PC-9 (cell line): Measurements from ENCODE around the gene TCEA3.

Experiments used
- EZH2 ChIP-seq: fragments of 200-600 bp; sonication (generic); IDR thresholded peaks from 2 replicates; pipeline ENCODE4 v1.8.0; 2017; ENCODE audit warnings: antibody characterized with exemption, low read depth
- TF ChIP-seq, protein P1 (sequence below): fragments of 200-600 bp; sonication (generic); conservative IDR thresholded peaks from 2 replicates; pipeline ENCODE4 v1.6.1; 2017; ENCODE audit warnings: mixed run types, antibody characterized with exemption, mild to moderate bottlenecking, moderate library complexity

DNA sequence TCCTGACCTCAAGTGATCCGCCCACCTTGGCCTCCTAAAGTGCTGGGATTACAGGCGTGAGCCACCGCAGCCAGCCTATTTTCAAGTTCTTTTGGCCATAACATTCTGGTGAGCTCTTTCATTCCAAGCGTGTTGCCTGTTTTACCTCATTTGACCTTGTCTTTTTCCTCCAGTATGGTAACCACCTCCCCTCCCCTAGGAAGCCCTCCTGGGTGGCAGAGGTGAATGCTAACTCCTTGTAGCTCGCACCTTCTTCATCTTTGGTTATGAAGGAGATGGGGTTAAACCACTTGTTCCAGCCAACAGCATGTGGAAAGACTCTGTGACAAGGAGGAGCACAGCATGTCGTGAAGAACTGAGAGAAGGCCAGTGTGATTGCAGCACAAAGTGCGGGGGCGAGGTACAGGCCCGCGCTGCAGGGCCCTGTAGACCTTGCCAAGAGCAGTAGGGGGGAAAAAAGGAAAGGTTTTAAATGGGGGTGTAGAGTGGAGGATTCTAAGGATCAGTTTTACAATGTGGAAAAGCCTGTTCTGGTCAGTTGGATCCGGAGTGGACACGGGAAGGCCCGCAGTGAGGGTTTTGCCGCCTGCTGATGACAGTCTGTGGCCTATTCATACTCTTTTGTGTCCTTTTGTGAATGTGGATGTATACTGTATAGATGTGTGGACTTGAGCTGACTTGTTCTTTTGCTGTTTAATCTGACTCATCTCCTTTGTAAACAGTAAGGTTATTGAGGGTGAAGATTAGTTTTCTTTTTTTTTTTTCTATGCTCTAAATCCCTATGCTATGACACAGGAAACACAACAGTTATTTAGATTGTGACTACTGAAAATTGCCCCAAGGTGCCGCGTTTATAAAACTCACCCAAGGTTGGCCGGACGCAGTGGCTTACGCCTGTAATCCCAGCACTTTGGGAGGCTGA is 47.4 kb downstream of the TCEA3 start:
- TF ChIP-seq, protein P1, sequence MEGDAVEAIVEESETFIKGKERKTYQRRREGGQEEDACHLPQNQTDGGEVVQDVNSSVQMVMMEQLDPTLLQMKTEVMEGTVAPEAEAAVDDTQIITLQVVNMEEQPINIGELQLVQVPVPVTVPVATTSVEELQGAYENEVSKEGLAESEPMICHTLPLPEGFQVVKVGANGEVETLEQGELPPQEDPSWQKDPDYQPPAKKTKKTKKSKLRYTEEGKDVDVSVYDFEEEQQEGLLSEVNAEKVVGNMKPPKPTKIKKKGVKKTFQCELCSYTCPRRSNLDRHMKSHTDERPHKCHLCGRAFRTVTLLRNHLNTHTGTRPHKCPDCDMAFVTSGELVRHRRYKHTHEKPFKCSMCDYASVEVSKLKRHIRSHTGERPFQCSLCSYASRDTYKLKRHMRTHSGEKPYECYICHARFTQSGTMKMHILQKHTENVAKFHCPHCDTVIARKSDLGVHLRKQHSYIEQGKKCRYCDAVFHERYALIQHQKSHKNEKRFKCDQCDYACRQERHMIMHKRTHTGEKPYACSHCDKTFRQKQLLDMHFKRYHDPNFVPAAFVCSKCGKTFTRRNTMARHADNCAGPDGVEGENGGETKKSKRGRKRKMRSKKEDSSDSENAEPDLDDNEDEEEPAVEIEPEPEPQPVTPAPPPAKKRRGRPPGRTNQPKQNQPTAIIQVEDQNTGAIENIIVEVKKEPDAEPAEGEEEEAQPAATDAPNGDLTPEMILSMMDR = no peak
- TF ChIP-seq EZH2 = no peak
